Measurements from ENCODE around the gene DPP4. TPM values are rescaled to one million over a fixed set of nuclear protein-coding genes. Genes with fewer than 3 reads are reported as not detected.

The DPP4 gene
- total RNA-seq, 1 donor from 2014 or later, result 55.9 TPM

- DNase-seq (ENCODE audit: extremely low spot score, unreplicated experiment), result no peak
- Mint-ChIP-seq H3K4me1 (ENCODE audit: unreplicated experiment) (no peaks in the 10 kb centered on the region), H3K4me3 (no peak overlapping the region), H3K9me3 (no peaks in the 10 kb centered on the region), H3K36me3 (no peaks in the 10 kb centered on the region), H3K27me3 (peaks cover 16% of the 10 kb centered on the region), H3K27ac (no peak overlapping the region)
- no peak for TF ChIP-seq CTCF (conservative IDR thresholded peaks at IDR 0.05)
These were observed 126.6 kb downstream of the DPP4 start for GRCh38 chr2:161947406-161947805.

- peaks cover 20% of the 10 kb centered on the region for H3K27me3 Mint-ChIP-seq
- no peaks in the 10 kb centered on the region for H3K4me1 Mint-ChIP-seq (ENCODE audit: unreplicated experiment)
- H3K36me3 Mint-ChIP-seq, result no peaks in the 10 kb centered on the region
- DNase-seq (ENCODE audit: extremely low spot score, unreplicated experiment), result no peak
- no peak overlapping the region for H3K27ac Mint-ChIP-seq
- TF ChIP-seq CTCF (conservative IDR thresholded peaks at IDR 0.05), result peak; percentile 81
- H3K9me3 Mint-ChIP-seq, result no peaks in the 10 kb centered on the region
- no peak overlapping the region for H3K4me3 Mint-ChIP-seq
These were observed 127.4 kb downstream of the DPP4 start for GRCh38 chr2:161946489-161947107.

- Mint-ChIP-seq H3K27ac (no peak overlapping the region), H3K4me1 (ENCODE audit: unreplicated experiment) (no peaks in the 10 kb centered on the region), H3K4me3 (no peak overlapping the region), H3K27me3 (peaks cover 26% of the 10 kb centered on the region), H3K9me3 (no peaks in the 10 kb centered on the region), H3K36me3 (no peaks in the 10 kb centered on the region)
- no peak for DNase-seq (ENCODE audit: extremely low spot score, unreplicated experiment)
- no peak for TF ChIP-seq CTCF (conservative IDR thresholded peaks at IDR 0.05)
These were observed 131.0 kb downstream of the DPP4 start for GRCh38 chr2:161943011-161943410.

Other genes starting within 250 kb of the DPP4 start
- 4,376 and 4,649 TPM in 2 replicates for gene GCG, start 78.0 kb upstream of the DPP4 start, total RNA-seq (ENCODE audit: low replicate concordance)
- gene FAP, start 169.2 kb upstream of the DPP4 start, total RNA-seq (ENCODE audit: low replicate concordance), result 0.71 and 27.3 TPM in 2 replicates
- 10.4 and 17.5 TPM in 2 replicates for gene IFIH1, start 244.5 kb upstream of the DPP4 start, total RNA-seq (ENCODE audit: low replicate concordance)